ENCODE measurements around the gene GMCL2.
"Not testable (repeated sequence)": the region's sequence is repeated elsewhere in the genome, so short reads cannot be mapped to it uniquely, and the experiment has no call there.

Gene GMCL2

DNA sequence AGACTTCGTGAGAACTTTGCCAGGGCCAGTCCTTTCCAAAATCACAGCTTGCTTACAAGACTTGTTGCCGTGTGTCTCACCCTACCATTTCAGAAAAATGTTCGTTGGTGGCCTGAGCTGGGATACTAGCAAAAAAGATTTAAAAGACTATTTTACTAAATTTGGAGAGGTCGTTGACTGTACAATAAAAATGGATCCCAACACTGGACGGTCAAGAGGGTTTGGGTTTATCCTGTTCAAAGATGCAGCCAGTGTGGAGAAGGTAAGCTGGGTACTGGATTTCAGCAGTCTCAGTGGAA, 18.5 kb upstream of the GMCL2 start:
- DNase-seq, result no peak

DNA sequence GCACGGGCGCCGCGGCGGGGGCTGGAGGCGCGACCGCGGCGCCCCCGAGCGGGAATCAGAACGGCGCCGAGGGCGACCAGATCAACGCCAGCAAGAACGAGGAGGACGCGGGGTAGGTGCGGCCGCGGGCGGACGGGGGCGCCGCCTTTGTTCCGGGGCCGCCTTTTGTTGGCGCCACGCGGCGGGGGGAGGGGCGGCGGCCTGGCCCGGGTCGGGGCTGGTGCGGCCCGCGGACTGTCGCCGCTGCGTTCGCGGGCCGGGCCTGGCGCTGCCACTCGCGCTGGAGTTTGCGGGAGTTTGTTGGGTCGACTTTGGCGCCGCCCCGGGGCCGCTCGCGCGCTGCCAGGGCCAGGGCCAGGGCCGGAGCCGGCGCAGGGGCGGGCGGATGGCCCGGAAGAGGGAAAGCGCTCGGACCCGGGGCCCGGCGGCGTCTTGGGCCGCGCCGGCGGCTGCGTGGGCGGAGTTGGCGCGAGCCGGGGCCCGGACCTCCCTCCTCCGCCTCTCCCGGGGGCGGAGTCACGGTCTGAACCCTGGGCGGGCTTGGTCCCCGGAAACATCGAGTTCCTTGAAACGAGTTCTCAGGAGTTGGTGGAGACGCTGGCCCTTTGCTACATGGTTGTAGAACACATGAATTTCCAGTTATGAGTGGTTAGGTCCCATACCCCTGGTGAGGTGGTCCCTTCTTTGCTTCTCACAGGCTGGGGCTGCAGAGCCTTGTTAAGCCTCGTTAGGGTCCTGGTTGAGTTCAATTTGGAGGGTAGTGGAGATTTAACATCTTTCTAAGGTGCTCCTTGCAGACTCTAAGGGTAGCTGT, 18.0 kb upstream of the GMCL2 start:
- DNase-seq, result peak; percentile 68

GRCh38 chr5:178204182-178204934, 17.2 kb upstream of the GMCL2 start, which contains the start of gene HNRNPAB:
HNRNPAB (plus strand) TSS chr5:178204533; CDS start chr5:178204838, 305 bp downstream.
- peak; percentile 99 for DNase-seq

DNA sequence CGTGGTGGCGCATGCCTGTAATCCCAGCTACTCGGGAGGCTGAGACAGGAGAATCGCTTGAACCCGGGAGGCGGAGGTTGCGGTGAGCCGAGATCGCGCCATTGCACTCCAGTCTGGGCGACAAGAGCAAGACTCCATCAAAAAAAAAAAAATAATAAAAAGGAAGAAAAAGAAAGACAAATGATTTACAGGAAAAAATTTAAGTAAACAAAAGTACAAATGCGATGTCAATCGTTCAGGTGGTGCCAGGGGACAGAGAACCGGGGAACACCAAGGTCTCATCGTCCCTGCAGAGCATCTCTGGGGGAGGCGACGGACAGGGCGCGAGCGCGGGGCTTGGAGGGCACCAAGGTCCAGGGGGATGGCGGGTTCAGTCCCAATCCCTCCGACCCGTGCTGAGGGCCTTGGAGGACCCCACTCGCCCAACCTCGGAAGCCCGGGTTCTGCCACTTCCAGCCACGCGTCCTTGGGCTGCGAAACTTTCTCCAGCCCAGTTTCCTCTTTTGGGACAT, 16.6 kb upstream of the GMCL2 start:
- DNase-seq, result no peak

- no peak for DNase-seq
These were observed 15.4 kb upstream of the GMCL2 start for GRCh38 chr5:178202541-178202940.

DNA sequence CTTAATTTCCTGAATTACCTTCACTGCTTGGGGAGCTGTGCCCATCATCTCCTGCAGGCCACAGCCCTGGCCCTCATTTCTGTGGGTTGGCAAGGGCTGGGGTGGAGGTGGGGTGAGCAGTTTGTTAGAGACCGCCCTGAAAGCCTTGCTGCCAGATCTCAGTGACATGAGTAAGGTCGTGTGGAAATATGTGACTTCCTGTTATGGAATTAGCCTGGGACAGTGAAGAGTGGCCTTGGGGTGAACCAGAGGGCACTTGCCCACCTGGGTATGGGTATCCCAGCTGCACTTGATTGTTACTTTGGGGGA, 14.7 kb upstream of the GMCL2 start:
- DNase-seq, result no peak

DNA sequence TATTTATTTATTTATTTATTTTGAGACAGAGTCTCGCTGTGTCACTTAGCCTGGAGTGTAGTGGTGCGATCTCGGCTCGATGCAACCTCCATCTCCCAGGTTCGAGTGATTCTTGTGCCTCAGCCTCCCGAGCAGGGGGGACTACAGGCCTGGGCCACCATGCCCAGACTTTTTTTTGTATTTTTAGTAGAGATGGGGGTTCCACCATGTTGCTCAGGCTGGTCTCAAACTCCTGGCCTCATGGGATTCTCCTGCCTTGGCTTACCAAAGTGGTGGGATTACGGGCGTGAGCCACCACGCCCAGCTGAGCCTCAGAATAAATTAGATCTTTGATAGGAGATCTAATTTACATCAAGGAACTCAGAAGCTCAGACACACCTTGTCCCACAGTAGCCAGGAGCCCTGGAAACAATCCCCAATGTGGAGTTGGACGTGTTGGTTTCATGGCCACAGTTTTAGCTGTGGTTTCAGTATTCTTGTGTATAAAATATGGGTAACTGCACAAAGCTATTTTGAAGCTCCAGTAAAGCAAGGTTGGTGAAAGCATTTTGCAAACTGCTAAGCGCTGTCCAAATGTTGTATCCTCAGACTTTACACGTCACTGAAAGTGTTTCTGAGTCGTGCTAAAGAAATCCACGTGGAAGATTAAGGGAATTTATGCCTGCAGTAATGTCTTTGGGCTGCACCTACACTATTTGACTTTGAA, 14.2 kb upstream of the GMCL2 start:
- no peak for DNase-seq

- no peak for DNase-seq
These were observed 12.6 kb upstream of the GMCL2 start for GRCh38 chr5:178199581-178200434.

- no peak for DNase-seq
These were observed 11.5 kb upstream of the GMCL2 start for GRCh38 chr5:178198706-178199105.

DNA sequence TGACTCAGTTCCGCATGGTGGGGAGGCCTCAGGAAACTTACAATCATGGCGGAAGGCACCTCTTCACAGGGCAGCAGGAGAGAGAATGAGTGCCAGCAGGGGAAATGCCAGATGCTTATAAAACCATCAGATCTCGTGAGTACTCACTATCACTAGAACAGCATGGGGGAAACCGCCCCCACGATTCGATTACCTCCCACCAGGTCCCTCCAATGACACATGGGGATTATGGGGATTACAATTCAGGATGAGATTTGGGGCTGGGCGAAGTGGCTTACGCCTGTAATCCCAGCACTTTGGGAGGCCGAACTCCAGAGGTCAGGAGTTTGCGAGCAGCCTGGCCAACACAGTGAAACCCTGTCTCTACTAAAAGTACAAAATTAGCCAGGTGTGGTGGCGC, 11.0 kb upstream of the GMCL2 start:
- DNase-seq, result not testable (repeated sequence)

- no peak for DNase-seq
These were observed 9.8 kb upstream of the GMCL2 start for GRCh38 chr5:178196986-178197385.

GRCh38 chr5:178196281-178196812, 9.2 kb upstream of the GMCL2 start:
- no peak for DNase-seq

GRCh38 chr5:178194026-178194425, 6.9 kb upstream of the GMCL2 start:
- no peak for DNase-seq

DNA sequence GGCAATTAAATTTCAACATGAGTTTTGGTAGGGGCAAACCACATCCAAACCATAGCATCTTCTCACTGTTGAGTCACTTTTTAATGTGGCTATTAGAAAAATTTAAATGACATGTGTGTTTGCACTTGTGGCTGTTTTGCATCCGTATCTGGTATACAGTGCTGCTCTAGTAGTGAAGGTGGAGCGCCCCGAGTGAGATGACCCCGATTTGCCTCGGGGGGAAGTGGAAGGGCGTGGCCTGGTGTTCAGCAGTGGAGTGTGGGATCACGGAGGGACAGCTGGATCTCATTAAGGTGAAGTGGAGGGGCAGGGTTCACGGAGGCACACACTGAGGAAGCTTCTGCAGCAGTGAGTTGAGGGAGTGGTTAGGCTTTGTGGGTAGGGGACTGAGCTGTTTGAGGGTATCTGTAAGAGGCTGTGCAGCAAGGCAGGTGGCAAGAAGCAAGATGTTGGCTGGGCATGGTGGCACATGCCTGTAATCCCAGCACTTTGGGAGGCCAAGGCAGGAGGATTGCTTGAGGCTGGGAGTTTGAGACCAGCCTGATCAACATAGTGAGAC, 6.2 kb upstream of the GMCL2 start:
- no peak for DNase-seq

DNA sequence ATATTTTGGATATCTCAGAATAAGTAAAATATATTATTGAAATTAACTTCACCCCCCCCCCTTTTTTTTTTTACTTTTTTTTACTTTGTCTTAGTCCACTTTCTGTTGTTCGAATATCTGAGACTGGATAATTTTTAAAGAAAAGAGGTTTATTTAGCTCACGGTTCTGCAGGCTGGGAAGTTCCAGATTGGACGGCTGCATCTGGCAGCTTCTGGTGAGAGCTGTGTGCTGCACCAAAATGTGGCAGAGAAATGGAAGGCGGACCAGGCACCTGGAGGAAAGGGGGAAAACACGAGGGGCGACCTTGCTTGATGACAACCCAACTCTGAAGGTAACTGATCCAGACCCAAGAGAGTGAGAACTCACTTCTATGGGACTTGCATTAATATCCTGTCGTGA, 5.6 kb upstream of the GMCL2 start:
- DNase-seq, result no peak

GRCh38 chr5:178192244-178192643, 5.1 kb upstream of the GMCL2 start:
- DNase-seq, result no peak

DNA sequence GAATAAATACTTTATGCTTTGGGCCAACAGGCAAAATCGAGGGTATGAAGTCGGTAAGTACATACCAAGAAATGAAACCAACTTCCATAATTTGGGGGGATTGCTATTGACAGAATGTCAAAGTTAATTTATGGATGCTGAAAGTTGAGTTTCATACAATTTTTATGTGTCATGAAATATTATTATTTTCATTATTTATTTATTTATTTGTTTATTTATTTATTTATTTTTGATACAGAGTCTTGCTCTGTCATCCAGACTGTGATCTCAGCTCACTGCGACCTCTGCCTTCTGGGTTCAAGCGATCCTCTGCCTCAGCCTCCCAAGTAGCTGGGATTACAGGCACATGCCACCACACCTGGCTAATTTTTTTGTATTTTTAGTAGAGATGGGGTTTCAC, 4.5 kb upstream of the GMCL2 start:
- no peak for DNase-seq

DNA sequence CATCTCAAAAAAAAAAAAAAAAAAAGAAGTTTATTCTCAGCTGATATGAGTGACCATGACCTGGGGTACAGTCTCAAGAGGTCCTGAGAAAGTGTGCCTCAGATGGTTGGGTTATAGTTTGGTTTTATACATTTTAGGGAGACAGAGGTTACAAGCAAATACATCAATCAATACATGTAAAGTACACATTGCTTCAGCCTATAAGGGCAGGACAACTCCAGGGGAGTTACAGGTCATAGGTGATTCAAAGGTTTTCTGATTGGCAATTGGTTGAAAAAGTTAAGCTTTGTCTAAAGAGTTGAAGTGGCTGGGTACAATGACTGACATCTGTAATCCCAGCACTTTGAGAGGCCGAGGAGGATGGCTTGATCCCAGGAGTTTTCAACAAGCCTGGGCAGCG, 2.3 kb upstream of the GMCL2 start:
- DNase-seq, result no peak

GRCh38 chr5:178186427-178186826, 744 bp downstream of the GMCL2 start:
- no peak for DNase-seq

DNA sequence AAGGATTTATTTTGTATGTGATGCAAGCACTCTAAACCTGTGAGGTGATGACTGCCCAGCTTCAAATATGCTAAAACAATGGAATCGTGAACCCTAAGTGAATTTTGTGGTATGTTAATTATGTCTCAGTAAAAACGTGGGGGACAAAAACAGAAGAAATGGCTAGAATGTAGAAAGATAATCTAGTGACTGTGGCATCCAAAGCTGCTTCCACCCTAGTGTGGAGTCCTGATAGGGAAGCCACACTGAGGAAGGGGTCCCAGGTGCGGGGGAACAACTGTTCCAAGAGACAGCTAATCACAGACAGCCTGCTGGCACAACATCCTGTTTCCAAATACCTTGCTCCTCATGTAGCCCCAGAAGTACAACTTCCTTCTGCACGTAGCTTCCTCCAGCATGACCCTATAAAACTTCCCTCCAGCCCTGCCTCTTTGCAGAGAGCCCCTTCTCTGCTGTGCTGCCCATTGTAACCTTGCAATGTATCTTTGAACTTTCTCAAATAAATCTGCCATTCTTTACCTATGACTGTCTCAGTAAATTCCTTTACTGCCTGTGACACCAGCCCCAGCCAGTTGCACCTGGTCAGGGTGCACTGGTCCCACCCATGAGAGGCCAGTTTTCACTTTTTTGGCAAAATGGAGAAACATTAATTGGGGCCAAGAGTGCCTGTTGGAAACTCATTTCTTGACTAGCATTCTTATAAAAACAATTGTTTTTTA, 4.9 kb downstream of the GMCL2 start:
- no peak for DNase-seq

GRCh38 chr5:178180141-178180863, 6.9 kb downstream of the GMCL2 start:
- DNase-seq, result no peak

Measured in retina (tissue), 1 donor.